ENCODE results near the gene GOSR1.

- TF ChIP-seq, protein P1, sequence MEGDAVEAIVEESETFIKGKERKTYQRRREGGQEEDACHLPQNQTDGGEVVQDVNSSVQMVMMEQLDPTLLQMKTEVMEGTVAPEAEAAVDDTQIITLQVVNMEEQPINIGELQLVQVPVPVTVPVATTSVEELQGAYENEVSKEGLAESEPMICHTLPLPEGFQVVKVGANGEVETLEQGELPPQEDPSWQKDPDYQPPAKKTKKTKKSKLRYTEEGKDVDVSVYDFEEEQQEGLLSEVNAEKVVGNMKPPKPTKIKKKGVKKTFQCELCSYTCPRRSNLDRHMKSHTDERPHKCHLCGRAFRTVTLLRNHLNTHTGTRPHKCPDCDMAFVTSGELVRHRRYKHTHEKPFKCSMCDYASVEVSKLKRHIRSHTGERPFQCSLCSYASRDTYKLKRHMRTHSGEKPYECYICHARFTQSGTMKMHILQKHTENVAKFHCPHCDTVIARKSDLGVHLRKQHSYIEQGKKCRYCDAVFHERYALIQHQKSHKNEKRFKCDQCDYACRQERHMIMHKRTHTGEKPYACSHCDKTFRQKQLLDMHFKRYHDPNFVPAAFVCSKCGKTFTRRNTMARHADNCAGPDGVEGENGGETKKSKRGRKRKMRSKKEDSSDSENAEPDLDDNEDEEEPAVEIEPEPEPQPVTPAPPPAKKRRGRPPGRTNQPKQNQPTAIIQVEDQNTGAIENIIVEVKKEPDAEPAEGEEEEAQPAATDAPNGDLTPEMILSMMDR (IDR thresholded peaks at IDR 0.05; ENCODE audit: insufficient read depth, low read length): no peak
- no peak for TF ChIP-seq POLR2AphosphoS5 (IDR thresholded peaks at IDR 0.05; ENCODE audit: low read depth)
Measured at GRCh38 chr17:30543456-30543855, 66.2 kb downstream of the GOSR1 start.
